ENCODE measurements around the gene UBE2N.
"Not testable (repeated sequence)": the region's sequence is repeated elsewhere in the genome, so short reads cannot be mapped to it uniquely, and the experiment has no call there.

The UBE2N gene

DNA sequence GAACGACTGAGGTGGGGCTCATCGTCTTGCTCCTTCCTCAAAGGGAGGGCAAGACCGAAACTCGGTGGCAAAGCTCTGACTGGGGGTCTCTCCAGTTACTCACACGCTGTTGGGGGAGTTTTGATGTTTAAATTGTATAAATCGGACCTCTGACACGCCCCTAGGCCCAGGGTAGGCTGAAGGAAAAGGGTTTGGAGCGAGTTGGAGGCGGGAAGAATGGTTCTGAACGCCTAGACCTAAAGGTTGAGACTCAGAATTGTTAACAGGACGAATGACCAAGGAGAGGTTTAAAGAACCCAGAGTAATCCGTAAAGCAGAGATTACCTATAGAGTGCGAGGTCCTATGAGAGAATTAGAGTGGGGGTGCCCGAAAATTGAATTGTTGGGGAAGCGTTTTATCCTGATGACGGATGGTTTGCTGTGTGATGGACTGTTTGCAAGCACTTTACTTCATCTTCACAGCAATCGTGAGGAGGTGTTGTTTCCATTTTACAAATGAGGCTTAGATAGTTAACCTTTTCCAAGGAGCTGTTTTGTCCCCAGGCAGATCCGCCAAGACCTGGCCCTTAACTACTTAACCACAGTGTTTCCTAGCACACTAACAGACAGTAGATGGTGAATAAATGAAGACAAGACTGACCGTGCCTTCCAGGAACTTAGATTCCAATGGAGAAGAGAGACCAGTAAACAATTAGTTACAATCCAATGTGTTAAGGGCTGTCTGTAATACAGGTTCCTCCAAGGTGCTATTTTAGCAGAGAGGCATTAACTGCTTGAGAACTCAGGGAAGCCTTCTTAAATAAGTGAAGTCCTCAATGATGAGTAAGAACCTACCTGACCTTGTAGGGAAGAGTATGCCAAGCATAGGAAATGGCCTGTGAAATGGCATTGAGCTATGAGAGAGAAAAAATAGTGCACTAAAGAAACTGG, 929 bp upstream of the UBE2N start:
- no peak for DNase-seq

DNA sequence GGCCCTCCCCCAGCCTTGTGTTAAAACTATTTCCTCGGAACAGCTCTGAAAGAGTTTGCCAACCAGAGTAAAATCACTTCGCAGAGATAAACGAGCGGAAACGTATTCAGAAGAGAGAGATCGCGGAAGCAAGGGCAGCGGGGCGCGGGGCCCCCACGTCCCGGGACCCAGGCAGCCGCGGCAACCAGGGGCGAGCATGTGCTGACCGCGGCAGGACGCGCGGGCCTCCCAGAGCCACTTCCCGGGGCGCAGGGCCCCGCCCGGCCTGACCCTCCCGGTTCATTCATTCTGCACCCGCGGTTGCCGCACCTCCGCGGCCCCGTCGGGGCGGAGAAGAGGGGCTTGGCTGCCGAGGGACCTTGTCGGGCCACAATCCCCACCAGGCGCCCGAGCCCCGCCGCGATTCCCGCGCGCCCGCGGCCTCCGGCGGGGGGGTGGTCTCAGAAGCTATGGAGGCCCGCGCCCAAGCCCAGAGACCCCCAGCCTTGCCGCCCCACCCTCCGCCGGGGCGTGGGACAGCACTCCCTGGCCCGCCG, 598 bp downstream of the UBE2N start:
- DNase-seq = peak in 1 of 2 experiments; percentile 39

DNA sequence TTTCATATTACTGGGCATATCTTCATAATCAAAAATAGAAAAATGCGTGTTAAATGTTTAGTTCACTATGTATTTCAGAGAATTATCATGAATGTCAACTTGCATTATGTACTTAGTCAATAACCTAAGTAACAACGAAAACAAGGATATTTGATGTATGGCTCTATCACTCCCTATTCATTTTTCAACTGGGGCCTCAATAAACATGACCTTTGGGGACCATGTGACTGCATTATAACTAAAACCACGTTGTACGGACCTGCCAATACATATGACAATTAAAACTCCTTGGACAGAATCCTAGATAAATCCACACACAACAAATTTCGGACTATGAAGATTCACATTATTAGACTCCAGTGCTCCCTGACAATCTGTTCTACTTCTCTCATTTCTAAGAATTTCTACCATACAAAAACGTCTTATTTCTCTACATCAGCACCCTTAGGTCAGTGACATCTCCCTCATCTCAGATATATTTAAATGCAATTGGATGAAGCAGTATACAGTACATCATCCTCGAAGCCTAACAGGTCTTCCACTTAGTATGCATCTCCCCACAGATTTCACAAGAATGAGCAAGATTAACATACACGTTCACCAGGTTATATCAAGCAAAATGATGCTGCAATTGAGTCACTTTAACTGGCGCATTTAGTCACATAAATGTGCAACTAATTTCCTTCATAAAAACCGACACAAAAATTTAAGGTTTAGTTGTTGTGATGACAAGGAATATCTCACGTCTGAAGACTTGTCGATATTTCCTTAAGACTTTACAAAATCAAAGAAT, 1.5 kb downstream of the UBE2N start:
- DNase-seq = no peak

DNA sequence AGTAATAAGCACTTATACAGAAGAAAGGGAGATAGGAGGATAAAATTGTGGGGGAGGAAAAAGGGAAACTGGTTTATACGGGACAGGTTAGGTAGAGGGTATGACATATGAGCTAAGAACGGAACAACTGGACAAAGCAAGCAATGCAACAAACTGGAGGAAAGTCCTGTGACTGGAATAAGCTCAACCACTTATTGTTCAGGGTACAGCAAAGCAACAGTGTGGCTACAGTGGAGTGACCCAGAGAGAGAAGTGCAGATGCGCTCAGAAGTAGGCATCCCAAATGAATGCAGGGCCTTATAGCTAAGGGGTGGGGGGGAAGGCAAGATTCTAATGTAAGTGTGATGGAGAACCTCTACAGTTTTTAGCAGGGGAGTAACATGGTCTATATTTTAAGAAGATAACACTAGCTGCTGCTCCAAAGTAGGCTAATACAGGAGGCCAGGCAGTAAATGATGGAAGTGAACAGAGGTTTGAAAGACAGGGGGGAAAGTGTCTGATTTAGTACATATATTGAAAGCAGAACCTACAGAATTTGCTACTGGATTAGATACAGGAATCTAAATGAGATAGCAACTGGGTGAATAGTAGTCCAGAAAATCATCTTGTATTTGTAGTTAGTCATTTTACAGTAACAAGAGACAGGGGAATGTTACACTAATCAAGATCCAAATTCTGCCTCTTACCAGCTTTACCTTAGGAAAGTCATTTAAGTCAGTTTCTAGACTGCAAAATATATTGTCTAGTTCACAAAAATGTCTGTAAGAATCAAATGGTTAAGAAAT, 3.3 kb downstream of the UBE2N start:
- DNase-seq = no peak

DNA sequence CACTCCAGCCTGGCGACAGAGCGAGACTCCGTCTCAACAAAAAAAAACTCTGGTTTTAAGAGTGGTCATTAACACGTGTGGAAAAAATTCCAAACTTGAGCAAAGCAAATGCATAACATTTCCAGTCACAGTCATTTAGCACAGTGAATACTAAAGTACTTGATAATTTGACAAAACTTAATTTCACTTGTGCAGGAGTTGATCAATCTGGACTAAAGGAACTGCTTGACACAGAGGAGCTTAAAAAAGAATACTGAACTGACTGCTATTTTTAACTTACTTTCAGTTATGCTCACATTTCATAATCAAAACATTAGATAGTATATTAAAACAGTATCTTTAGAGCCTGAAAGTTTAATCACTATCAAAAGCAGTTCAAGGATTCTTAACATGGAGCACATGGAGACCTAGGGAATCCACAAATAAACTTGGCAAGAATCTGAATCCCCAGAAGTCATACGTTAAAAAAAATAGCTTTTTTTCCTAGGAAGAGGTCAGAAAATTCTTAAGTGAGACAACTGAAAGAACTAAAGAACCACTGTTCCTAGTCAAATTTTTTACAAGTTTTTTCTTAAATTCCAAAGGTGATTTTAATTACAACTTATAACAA, 7.4 kb downstream of the UBE2N start:
- DNase-seq = no peak

DNA sequence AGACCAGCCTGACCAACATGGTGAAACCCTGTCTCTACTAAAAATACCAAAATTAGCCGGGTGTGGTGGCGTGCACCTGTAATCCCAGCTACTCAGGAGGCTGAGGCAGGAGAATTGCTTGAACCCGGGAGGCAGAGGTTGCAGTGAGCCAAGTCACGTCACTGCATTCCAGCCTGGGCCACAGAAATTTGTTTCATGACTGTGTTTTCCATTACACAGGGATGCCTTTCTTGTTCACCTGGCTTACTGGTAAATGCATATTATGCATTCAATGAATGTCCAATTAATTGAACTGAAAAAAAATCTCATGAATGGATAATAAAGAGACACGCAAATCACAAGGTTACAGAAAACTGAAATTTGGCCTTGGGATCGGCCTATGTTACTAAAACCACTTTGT, 9.7 kb downstream of the UBE2N start:
- DNase-seq = not testable (repeated sequence)

DNA sequence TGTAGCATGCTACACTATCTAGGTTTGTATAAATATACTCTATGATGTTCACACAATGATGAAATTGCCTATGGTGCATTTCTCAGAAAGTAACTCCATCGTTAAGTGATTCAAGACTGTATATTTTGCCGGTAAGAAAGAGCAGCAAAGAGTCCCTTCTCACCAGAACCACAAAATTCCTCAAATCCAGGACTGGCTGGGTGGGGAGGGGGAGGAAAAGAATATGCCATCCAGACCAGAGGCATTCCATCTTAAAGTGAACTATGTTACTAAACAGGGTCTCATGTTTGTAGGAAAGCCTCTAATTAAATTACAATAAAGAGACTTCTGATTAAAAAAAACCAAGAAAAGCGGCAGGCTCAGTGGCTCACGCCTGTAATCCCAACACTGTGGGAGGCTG, 11.5 kb downstream of the UBE2N start:
- no peak for DNase-seq

DNA sequence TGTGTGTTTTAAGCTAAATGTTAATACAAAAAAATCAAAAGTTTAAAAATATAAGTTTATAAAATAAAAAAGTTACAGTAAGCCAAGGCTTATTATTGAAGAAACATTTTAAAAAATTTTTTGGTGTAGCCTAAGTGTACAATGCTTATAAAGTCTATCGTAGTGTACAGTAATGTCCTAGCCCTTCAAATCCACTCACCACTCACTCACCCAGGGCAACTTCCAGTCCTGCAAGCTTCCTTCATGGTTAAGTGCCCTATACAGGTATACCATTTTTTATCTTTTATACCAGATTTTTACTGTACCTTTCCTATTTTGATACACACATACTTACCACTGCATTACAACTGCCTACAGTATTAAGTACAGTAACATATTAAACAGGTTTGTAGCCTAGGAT, 11.9 kb downstream of the UBE2N start:
- no peak for DNase-seq

DNA sequence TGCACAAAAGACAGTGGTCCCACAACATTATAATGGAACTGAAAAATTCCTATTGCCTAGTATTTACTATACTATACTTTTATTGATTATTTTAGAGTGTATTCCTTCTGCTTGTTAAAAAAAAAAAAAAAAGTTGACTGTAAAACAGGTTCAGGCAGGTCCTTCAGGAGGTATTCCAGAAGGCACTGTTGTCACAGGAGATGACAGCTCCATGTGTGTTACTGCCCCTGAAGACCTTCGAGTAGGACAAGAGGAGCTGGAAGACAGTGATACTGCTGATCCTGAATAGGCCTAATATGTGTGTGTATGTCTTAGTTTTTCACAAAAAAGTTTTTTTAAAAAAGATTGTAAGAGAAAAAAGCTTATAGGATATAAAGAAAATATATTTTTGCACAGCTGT, 12.3 kb downstream of the UBE2N start:
- no peak for DNase-seq

DNA sequence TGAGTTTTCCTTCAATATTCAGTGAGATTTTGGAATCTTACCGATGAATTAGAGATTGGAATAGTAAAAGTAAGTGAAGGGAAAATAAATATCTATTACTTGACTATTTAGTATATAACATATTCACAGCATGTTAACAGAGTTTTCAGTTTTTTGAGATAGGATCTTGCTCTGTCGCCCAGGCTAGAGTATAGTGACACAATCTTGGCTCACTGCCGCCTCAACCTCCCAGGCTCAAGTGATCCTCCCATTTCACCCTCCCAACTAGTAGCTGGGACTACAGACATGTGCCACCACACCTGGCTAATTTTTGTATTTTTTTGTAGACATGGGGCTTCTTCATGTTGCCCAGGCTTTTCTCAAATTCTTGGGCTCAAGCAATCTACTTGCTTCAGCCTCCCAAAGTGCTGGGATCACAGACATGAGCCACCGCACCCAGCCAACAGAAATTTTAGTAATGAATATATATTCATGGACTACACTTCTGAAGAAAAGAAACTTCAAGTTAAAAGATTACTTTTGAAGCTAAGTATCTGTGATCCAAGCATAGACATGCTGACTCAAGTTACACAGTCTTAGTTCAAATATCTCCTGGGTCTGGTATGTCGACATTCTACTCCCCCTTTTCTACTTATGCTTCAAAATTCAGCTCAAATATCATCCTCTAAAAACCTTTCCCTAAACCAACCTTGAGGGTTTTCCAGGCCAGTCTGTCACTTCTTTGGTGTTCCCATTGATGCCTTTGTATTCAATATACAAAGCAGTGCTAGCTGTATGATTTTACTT, 13.8 kb downstream of the UBE2N start:
- DNase-seq = no peak

DNA sequence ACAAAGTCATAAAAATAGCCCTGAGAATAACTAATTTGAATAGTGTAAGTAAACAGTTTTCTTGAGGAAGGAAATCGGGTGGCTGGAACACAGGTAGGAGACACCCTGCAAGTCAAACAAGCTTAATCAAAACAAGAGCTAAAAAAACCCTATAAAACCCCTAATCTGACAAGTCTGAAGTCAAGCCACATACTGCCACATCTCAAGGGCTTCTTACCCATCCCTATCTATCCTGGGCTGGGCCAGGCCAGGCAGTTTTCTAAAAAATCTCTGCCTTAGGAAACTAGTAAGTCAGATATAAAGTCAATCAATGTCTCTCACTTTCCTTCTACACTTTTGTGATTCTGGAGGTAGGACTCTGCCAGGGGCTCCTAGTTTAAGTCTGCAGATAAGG, 15.3 kb downstream of the UBE2N start:
- DNase-seq = no peak

DNA sequence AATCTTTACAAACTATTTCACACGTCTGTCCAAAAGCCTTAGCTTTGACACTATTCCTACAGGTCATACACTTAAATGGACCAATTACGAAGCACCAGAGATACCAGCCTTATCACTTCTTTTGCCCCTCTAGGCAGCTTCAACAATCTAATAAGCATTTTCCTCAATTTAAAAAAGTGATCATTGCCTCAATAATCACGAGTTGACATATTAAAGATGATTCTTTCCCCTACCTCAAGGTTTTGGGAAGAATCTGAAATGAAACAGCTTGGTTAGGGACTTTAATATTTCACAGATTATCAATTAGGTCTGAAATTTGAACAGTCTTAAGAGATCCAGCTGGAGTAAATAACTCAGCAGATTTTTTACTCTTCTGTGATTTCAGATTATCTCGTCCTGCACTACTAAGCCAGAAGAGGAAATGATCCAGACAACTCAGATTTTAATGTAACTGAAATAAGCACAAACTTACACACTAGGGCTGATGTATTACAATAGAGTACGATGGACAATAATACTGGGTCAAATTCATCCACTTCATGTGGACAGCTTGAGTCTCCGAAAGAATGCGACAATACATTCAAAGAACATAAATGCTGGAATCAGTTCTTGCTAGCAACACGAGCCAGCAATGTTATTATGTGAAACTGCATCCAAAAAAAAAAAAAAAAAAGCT, 15.9 kb downstream of the UBE2N start:
- no peak for DNase-seq

DNA sequence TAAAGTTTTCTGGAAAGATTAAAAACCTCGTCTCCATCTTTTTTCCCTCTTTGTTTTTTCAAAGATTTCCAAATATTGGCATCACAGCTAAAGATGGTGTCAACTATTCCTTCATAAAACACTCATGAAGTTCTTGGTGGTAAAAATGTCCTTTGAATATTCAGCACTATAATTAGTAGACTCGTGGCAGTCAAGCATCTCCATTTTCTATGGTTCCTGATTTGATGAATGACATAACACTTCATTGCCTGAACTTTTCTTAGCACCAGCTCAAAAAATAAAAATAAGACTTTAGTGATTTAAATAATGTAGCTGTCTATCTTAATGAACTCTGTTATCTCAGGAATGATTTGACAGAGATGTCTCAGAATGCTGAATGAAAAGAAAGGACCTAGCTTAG, 19.7 kb downstream of the UBE2N start:
- DNase-seq = no peak

DNA sequence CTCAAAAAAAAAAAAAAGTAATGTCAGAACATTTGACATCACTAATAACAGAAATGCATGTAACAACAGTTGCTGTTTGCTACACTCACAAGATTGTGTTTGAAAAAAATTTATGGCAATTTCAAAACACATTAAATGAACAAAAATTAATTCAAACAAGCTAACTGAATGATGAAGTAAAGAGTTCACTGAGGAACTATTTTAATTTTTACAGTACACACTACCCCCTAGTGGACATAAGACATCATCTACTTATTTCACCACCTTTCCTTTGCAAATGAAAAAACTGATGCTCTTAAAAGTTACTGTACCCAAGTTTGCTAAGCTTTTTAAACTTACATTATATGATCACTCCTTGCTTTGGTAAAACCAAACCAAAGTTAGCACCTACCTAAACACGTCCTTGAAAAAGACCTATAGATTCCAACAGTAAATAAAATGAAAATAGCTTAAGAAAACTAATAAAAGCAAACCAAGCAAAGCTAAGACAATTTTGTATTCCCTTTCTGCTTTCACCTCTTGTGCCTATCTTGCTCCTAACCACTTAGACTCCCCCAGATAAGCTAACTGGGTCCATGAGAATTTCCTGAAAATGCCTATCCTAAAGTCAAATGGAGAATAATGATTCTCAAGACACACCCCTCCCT, 22.2 kb downstream of the UBE2N start:
- DNase-seq = peak; percentile 8 to 37

DNA sequence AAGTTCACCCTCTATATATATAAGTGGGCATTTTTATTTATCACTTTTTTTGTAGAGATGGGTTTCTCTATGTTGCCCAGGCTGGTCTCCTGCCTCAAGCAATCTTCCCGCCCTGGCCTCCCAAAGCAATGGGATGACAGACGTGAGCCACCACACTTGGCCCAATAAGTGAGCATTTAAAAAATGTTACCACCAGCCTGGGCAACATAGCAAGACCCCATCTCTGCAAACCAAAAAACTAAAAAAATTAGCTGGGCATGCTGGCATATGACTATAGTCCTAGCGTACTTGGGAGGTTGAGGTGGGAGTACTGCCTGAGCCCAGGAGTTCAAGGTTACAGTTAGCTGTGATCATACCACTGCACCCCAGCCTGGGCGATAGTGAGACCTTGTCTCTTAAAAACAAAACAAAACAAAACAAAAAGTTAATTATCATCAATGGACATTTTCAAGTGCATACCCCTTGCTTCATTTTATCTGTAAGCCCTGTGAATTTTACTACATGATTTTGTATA, 23.7 kb downstream of the UBE2N start:
- DNase-seq = no peak

DNA sequence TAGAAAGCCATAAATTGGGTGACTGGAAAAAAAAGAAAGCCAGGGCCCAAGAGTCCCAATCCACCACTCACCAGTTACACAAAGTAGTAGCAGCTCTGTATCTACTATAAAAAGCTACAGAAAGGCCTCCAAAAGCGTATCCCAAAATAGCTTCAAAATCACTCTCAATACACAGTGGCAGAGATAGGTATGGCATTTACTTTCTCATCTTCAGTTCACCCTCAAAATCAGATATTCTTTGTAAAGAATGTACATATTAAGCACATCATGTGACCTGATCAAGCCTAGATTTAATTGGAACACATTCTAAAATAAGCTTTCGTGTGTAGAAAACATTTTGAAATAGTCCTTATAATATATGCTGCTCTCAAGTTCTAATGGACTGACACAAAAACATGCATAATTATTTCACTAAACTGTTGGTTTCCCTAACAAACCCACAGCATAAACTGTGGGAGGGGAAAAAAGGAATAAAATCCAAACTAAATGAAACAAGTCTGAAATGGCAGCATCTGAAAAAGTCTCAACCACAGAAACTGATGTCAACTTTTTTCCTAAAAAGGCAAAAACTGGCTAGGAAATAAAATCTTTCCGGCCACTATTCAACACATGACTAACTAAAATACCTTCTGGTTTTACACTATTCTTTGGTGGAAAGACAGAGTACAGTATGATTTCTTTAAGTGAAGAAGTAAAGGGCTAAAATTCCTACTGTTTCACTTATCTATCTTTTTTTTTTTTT, 25.9 kb downstream of the UBE2N start:
- no peak for DNase-seq

DNA sequence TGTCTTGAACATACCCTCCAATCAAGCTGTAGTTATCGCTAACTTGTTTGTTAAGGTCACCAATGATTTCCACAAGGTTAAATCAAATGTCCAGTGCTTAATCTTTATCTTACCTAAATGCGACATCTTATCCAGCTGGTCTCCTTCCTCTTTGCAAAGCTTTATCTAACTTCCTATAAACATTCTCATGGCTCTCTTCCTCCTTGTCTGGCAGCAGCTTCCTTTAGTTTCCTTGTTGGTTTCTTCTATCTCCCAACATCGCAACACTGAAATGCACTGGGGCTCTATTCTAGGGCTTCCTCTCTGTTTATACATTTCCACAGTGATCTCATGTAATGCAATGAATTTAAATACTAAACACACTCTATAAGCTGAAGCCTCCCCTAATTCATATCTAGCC, 28.7 kb downstream of the UBE2N start:
- DNase-seq = no peak

DNA sequence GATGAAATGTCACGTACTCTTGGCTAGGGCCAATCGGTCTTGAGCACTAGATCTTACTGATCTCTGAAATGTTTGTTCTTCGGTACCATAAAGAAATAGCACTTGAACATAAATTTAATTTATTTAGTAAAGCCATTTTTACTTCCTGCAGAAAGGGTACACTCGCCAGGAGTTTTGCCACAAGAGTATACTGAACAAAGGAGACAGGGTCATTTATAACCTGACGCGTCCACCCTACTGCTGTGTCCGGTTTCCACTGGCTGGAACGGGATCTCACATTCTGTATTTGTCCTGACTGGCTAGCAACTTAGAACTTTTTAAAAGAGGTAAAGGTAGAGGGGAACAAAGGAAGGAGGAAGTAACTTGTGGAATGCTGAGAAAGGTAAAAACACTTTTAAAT, 29.4 kb downstream of the UBE2N start:
- DNase-seq = not testable (repeated sequence)

DNA sequence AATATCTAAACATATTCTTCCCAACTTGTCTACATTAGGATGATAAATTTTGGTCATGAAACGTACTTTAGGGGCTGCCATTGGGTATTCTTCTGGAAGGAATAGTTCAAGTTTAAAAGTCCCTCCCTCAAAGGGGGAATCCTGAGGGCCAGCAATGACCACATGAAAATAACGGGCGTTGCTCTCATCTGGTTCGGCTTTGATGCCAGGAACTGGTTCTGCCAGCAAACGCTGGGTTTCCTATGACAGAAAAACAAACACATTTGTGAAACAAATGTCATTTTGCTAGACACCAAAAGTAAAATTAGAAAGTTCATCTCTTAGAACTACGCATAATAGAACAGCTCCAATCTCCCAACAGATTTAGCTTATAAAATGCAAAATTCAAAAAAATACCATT, 30.7 kb downstream of the UBE2N start:
- DNase-seq = not testable (repeated sequence)
